ENCODE measurements around the gene CMPK2. TPM values are rescaled to one million over a fixed set of nuclear protein-coding genes. Genes with fewer than 3 reads are reported as not detected.
A peak's percentile ranks its signal among the peaks of the same experiment; 100 is the strongest.

Gene CMPK2
- total RNA-seq, 2 donors from 2014 or later, result 2.6 to 3.6 TPM

DNA sequence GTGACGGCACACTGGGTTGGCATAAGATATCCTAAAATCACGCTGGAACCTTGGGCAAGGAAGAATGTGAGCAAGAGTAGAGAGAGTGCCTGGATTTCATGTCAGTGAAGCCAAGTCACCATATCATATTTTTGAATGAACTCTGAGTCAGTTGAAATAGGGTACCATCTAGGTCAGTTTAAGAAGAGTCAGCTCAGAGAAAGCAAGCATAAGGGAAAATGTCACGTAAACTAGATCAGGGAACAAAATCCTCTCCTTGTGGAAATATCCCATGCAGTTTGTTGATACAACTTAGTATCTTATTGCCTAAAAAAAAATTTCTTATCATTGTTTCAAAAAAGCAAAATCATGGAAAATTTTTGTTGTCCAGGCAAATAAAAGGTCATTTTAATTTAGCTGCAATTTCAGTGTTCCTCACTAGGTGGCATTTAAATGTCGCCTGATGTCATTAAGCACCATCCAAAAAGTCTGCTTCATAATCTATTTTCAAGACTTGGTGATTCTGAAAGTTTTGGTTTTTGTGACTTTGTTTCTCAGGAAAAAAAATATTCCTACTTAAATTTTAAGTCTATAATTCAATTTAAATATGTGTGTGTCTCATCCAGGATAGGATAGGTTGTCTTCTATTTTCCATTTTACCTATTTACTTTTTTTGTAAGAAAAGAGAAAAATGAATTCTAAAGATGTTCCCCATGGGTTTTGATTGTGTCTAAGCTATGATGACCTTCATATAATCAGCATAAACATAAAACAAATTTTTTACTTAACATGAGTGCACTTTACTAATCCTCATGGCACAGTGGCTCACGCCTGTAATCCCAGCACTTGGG lies 31.4 kb upstream of the CMPK2 start:
- H3K27ac ChIP-seq, result no peak overlapping the region
- intact Hi-C loops (cut with DNase I), result loop anchor here (5.0 kb wide), 1 partner anchor 145 kb away; no protein-coding TSS in a partner anchor
- H3K9ac ChIP-seq (ENCODE audit: low read depth in 2 of 2, low read length in 2 of 2), result no peak overlapping the region
- no peak for DNase-seq
- H3K27me3 ChIP-seq, result no peaks in the 10 kb centered on the region
- no peaks in the 10 kb centered on the region for H3K36me3 ChIP-seq
- no peaks in the 10 kb centered on the region for H3K9me3 ChIP-seq
- no peak overlapping the region for H3K4me3 ChIP-seq
- TF ChIP-seq, protein P1, sequence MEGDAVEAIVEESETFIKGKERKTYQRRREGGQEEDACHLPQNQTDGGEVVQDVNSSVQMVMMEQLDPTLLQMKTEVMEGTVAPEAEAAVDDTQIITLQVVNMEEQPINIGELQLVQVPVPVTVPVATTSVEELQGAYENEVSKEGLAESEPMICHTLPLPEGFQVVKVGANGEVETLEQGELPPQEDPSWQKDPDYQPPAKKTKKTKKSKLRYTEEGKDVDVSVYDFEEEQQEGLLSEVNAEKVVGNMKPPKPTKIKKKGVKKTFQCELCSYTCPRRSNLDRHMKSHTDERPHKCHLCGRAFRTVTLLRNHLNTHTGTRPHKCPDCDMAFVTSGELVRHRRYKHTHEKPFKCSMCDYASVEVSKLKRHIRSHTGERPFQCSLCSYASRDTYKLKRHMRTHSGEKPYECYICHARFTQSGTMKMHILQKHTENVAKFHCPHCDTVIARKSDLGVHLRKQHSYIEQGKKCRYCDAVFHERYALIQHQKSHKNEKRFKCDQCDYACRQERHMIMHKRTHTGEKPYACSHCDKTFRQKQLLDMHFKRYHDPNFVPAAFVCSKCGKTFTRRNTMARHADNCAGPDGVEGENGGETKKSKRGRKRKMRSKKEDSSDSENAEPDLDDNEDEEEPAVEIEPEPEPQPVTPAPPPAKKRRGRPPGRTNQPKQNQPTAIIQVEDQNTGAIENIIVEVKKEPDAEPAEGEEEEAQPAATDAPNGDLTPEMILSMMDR (IDR thresholded peaks at IDR 0.05), result peak; percentile 59
- no peaks in the 10 kb centered on the region for H3K4me1 ChIP-seq

DNA sequence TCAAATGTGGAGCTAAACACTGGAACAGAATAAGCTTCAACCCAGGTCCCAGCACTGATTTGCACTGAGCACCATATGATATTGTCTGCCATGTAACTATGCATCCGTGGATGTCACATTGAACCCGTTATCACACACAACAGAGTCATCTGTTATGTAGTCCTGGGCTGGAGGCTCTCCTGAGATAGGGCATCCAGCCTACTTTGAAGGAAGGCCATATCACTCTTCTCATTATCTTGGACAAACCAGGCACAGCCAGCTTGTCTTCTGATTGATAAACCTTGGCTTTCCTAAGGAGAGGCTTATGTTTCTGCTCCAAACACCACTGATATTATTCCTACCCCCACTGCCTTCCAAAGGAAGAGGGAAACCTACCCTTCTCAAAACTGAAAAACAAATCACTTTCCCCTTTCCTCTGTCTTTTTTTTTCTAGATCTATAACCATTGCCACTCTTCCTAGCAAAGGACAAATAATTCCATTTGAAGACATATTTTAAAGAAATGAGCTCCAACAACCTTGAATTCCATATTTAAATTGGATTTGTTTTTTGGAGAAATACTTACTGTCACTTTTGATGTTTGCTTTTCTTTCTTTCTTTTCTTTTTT lies 28.3 kb upstream of the CMPK2 start:
- no peaks in the 10 kb centered on the region for H3K9me3 ChIP-seq
- TF ChIP-seq, protein P1 (IDR thresholded peaks at IDR 0.05), result no peak

DNA sequence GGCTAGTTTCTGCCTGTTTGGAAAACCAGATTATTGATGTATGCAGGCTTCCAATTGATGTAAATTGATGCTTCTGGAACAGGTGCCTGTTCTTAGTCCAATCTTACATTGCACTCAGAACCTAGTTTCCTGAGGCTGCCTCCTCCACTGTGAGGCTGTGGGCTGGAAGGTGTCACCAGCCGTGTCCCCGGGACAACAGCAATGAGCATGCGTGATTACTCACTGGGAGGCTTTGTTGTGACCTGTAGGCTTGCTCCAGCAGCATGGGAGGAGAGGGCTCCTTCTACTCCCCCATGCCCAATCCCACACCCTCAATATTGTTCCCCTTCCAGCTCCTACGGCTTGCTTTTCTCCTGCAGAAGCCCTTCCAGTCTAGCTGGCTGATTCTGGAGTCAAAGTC lies 23.0 kb upstream of the CMPK2 start:
- H3K27ac ChIP-seq, result no peak overlapping the region
- H3K4me3 ChIP-seq, result no peak overlapping the region
- TF ChIP-seq, protein P1 (IDR thresholded peaks at IDR 0.05), result no peak
- DNase-seq, result no peak
- no peak overlapping the region for H3K9ac ChIP-seq (ENCODE audit: low read depth in 2 of 2, low read length in 2 of 2)
- H3K9me3 ChIP-seq, result no peaks in the 10 kb centered on the region
- H3K36me3 ChIP-seq, result no peaks in the 10 kb centered on the region
- no peaks in the 10 kb centered on the region for H3K4me1 ChIP-seq
- no peaks in the 10 kb centered on the region for H3K27me3 ChIP-seq
- intact Hi-C loops (cut with DNase I), result no loop called here

More for the DNA sequence above, 28.3 kb upstream of the CMPK2 start:
- intact Hi-C loops (cut with DNase I), result no loop called here
- Histone ChIP-seq H3K27me3 (no peaks in the 10 kb centered on the region), H3K4me3 (no peak overlapping the region), H3K27ac (no peak overlapping the region), H3K4me1 (no peaks in the 10 kb centered on the region), H3K9ac (ENCODE audit: low read depth in 2 of 2, low read length in 2 of 2) (no peak overlapping the region), H3K36me3 (no peaks in the 10 kb centered on the region)
- no peak for DNase-seq

DNA sequence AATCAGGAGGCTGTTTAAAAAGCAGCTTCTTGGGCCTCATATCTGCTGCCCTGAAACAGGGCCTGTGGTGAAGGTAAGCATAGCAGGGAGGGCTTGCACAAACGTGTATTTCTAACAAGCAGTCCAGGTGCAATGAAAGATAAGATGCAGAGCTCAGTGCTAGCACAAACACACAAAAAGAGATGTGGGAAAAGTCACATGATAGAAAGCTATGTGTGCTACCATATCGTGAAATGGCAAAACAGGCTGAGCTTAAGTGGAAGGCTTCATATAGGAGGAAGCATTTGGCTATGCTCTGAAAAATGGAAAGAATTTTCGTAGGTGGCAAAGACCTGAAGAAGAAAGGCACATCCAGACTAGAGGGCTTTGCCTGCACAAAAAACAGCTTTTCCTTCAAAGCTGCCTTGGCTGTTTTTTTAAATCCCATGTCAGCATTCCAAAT lies 22.1 kb upstream of the CMPK2 start:
- no peaks in the 10 kb centered on the region for H3K9me3 ChIP-seq
- no peaks in the 10 kb centered on the region for H3K27me3 ChIP-seq
- no peak overlapping the region for H3K27ac ChIP-seq
- no peaks in the 10 kb centered on the region for H3K36me3 ChIP-seq
- no peak overlapping the region for H3K4me3 ChIP-seq
- no peak for DNase-seq
- TF ChIP-seq, protein P1 (IDR thresholded peaks at IDR 0.05), result no peak
- no peaks in the 10 kb centered on the region for H3K4me1 ChIP-seq
- intact Hi-C loops (cut with DNase I), result no loop called here
- H3K9ac ChIP-seq (ENCODE audit: low read depth in 2 of 2, low read length in 2 of 2), result no peak overlapping the region

DNA sequence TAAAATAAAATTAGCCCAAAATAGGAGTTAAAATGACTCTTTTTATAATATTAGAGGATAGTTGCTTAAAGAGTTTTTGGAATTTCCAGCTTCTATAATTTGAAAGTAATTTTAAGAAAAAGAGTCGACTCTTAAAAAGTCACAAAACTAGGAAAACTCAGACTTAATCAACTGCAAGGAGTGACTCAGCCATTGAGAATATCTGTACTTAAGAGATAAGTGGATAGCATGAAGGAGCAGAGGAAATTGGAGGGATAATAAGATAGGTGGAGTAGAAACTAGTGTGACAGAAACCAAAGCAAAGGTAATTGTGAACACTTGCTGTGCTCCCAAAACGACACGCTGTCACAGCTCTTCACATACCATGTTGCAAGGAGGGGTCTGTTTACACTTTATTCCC lies 20.3 kb upstream of the CMPK2 start:
- no peaks in the 10 kb centered on the region for H3K9me3 ChIP-seq
- DNase-seq, result no peak
- intact Hi-C loops (cut with DNase I), result no loop called here
- no peak overlapping the region for H3K27ac ChIP-seq
- H3K27me3 ChIP-seq, result no peaks in the 10 kb centered on the region
- no peaks in the 10 kb centered on the region for H3K4me1 ChIP-seq
- H3K36me3 ChIP-seq, result no peaks in the 10 kb centered on the region
- H3K9ac ChIP-seq (ENCODE audit: low read depth in 2 of 2, low read length in 2 of 2), result no peak overlapping the region
- TF ChIP-seq, protein P1 (IDR thresholded peaks at IDR 0.05), result no peak
- H3K4me3 ChIP-seq, result no peak overlapping the region
